C1 segment of cervical spinal cord (tissue), 14 donors: ENCODE results near the gene OPCML.
"Not testable (repeated sequence)": the region's sequence is repeated elsewhere in the genome, so short reads cannot be mapped to it uniquely, and the experiment has no call there.

Experiments
- DNase-seq, 14 donors: peaks; one replicate each; lab custom pipeline; 2025; lab: John Stamatoyannopoulos, UW

The OPCML gene

DNA sequence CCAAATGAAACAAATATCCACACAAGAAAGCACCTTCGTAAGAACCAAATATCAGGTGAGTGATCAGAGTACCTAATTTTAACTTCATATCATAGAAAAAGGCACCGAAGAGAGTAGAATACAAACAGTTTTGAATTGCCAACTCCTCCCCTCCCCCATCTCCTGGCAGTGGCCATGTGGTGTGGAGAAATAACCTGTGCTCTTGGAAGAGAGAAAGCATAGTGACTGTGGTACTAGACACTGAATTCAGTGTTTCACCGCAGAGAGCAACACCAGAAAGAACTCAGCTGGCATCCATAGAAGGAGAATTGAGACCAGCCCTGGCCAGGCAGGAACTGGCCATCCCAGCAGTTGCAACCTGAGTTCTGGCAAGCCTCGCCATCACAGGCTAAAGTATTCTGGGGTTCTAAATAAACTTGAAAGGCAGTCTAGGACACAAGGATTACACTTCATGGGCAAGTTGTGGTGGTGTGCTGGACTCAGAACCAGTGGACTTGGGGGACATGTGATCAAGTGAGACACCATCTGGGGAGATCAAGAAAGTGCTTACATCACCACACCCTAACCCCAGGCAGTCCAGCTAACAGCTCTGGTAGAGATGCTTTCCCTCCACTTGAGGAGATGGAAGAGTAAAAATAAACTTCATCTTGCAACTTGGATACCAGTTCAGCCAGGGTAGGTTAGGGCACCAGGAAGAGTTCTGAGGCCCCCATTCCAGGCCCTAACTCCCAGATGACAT is 1158.7 kb downstream of the OPCML start:
- DNase-seq, result no peak

DNA sequence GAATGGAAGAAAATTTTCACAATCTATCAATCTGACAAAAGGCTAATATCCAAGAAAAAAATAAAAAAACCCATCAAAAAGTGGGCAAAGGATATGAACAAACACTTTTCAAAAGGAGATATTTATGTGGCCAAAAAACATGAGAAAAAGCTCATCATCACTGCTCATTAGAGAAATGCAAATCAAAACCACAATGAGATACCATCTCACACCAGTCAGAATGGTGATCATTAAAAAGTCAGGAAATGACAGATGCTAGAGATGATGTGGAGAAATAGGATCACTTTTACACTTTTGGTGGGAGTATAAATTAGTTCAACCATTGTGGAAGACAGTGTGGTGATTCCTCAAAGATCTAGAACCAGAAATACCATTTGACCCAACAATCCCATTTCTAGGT is 1162.2 kb downstream of the OPCML start:
- DNase-seq, result not testable (repeated sequence)

- no peak for DNase-seq
Measured at GRCh38 chr11:132367293-132367692, 1165.0 kb downstream of the OPCML start.

DNA sequence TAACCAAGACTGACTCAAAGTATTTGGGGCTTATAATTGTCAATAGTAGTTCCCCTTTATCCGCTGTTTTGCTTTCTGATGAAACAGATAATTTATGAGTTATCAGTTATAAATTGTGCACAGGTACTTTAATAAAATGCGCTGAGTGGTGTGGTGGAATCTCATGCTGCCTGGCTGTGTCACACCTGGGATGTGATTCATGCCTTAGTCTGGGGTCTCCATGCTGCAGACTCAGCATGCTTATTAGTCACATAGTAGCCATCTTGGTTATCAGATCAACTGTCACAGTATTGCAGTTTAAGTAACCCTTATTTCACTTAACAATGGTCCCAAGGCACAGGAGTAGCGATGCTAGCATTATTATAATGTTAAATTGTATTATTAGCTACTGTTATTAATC is 1166.7 kb downstream of the OPCML start:
- DNase-seq, result no peak
